Activated T-helper 1 cell treated with anti-CD3 and anti-CD28 coated beads, Interleukin-2, amount 50 U/mL, for 16 hours (primary cell): Measurements from ENCODE around the gene SRC.

ENCODE experiments used
- DNase-seq, 2 donors: peaks; one replicate each; pipeline ENCODE4 v3.0.0-alpha.2; 2020; ENCODE audit warnings: low read depth in 1 of 2, low spot score in 1 of 2

The SRC gene

GRCh38 chr20:37394543-37395409 lies 48.8 kb downstream of the SRC start:
- DNase-seq = no peak

GRCh38 chr20:37395410-37395797 lies 49.5 kb downstream of the SRC start:
- DNase-seq = no peak

- DNase-seq = no peak
These were observed 50.0 kb downstream of the SRC start for GRCh38 chr20:37395921-37396415.

GRCh38 chr20:37396416-37397075 lies 50.6 kb downstream of the SRC start:
- no peak for DNase-seq

GRCh38 chr20:37397076-37397953 lies 51.4 kb downstream of the SRC start:
- no peak for DNase-seq

- DNase-seq = no peak
These were observed 52.2 kb downstream of the SRC start for GRCh38 chr20:37397954-37398749.

GRCh38 chr20:37398750-37399621 lies 53.0 kb downstream of the SRC start:
- DNase-seq = no peak

GRCh38 chr20:37401282-37401929 lies 55.5 kb downstream of the SRC start:
- no peak for DNase-seq

GRCh38 chr20:37401930-37402675 lies 56.2 kb downstream of the SRC start:
- DNase-seq = no peak

- no peak for DNase-seq
These were observed 57.4 kb downstream of the SRC start for GRCh38 chr20:37403107-37404033.

- no peak for DNase-seq
These were observed 58.5 kb downstream of the SRC start for GRCh38 chr20:37404461-37404890.

- DNase-seq = no peak
These were observed 59.5 kb downstream of the SRC start for GRCh38 chr20:37405351-37405897.

- DNase-seq = no peak
These were observed 60.4 kb downstream of the SRC start for GRCh38 chr20:37406010-37406998.

- no peak for DNase-seq
These were observed 61.2 kb downstream of the SRC start for GRCh38 chr20:37407019-37407566.

GRCh38 chr20:37407573-37408002 lies 61.6 kb downstream of the SRC start:
- DNase-seq = no peak
